Ishikawa (cell line): ENCODE data around the gene NLGN4X.
A peak's percentile ranks its signal among the peaks of the same experiment; 100 is the strongest.

Source experiments
- CEBPB ChIP-seq: IDR thresholded peaks from 2 replicates; pipeline ENCODE4 v1.6.1; 2012
- CREB1 ChIP-seq: IDR thresholded peaks from 2 replicates; pipeline ENCODE4 v1.6.1; 2012; ENCODE audit warnings: low read depth
- EGR1 ChIP-seq: IDR thresholded peaks from 2 replicates; pipeline ENCODE4 v1.6.1; 2012
- EP300 ChIP-seq: IDR thresholded peaks from 2 replicates; pipeline ENCODE4 v1.6.1; 2012; ENCODE audit warnings: borderline replicate concordance
- FOXM1 ChIP-seq: IDR thresholded peaks from 2 replicates; pipeline ENCODE4 v1.6.1; 2012; ENCODE audit warnings: low read depth, borderline replicate concordance
- NFIC ChIP-seq: IDR thresholded peaks from 2 replicates; pipeline ENCODE4 v1.6.1; 2012
- RAD21 ChIP-seq: IDR thresholded peaks from 2 replicates; pipeline ENCODE4 v1.6.1; 2012; ENCODE audit warnings: low read depth
- TAF1 ChIP-seq: IDR thresholded peaks from 2 replicates; pipeline ENCODE4 v1.6.1; 2012; ENCODE audit warnings: low read depth, mild to moderate bottlenecking
- TCF12 ChIP-seq: IDR thresholded peaks from 2 replicates; pipeline ENCODE4 v1.6.1; 2012; ENCODE audit warnings: low read depth
- TEAD4 ChIP-seq: IDR thresholded peaks from 2 replicates; pipeline ENCODE4 v1.6.1; 2012
- YY1 ChIP-seq: IDR thresholded peaks from 2 replicates; pipeline ENCODE4 v1.6.1; 2012; ENCODE audit warnings: low read depth
- ZBTB7A ChIP-seq: IDR thresholded peaks from 2 replicates; pipeline ENCODE4 v1.6.1; 2012; ENCODE audit warnings: low read depth
- TF ChIP-seq, protein P1 (sequence below): IDR thresholded peaks from 2 replicates; pipeline ENCODE4 v1.6.1; 2012
- TF ChIP-seq, protein P2 (sequence below): IDR thresholded peaks from 2 replicates; pipeline ENCODE4 v1.6.1; 2012; ENCODE audit warnings: low read depth, mild to moderate bottlenecking
- TF ChIP-seq, protein P3 (sequence below): IDR thresholded peaks from 2 replicates; pipeline ENCODE4 v1.6.1; 2012

The NLGN4X gene

DNA sequence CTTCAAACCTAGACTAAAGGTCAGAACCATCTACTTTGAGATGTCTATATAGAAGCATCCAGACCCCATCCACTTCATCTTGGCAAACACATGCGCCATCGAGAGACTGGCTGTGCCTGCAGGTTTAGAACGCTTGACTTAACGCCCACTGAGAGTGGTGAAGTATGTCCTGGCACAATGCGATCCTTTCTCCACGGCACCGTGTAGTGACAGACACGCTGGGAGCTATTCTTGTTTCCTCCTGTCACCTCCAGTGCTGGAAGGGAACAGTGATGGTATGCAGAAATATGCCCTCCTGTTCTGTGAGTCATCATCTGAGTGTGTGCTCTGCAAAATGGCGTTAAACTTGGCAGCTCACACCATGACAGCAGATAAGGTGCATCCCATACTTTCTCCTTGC, 330.2 kb downstream of the NLGN4X start:
- TF ChIP-seq, protein P1, sequence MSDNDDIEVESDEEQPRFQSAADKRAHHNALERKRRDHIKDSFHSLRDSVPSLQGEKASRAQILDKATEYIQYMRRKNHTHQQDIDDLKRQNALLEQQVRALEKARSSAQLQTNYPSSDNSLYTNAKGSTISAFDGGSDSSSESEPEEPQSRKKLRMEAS, result no peak
- TF ChIP-seq EP300, result no peak
- TF ChIP-seq YY1, result no peak
- TF ChIP-seq NFIC, result no peak
- TF ChIP-seq, protein P2, sequence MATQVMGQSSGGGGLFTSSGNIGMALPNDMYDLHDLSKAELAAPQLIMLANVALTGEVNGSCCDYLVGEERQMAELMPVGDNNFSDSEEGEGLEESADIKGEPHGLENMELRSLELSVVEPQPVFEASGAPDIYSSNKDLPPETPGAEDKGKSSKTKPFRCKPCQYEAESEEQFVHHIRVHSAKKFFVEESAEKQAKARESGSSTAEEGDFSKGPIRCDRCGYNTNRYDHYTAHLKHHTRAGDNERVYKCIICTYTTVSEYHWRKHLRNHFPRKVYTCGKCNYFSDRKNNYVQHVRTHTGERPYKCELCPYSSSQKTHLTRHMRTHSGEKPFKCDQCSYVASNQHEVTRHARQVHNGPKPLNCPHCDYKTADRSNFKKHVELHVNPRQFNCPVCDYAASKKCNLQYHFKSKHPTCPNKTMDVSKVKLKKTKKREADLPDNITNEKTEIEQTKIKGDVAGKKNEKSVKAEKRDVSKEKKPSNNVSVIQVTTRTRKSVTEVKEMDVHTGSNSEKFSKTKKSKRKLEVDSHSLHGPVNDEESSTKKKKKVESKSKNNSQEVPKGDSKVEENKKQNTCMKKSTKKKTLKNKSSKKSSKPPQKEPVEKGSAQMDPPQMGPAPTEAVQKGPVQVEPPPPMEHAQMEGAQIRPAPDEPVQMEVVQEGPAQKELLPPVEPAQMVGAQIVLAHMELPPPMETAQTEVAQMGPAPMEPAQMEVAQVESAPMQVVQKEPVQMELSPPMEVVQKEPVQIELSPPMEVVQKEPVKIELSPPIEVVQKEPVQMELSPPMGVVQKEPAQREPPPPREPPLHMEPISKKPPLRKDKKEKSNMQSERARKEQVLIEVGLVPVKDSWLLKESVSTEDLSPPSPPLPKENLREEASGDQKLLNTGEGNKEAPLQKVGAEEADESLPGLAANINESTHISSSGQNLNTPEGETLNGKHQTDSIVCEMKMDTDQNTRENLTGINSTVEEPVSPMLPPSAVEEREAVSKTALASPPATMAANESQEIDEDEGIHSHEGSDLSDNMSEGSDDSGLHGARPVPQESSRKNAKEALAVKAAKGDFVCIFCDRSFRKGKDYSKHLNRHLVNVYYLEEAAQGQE, result no peak

DNA sequence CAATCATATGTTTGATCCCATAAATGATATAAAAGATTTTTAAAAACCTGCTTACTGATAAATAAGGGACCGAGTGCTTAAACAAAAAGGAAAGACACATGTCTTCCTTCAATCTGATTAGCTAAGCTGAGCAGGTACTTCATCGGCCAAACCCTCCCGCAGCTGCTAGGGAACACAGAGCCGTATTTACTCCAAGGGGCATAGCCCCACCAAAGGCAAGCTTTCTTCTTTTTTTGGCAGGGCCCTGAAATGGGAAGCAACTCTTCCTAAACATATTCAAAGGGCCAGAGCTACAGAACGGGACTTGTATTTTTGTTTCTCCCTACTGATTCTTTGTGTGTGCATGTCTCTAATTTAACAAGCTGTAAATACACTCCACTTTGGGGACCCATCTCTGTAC, 337.3 kb downstream of the NLGN4X start:
- TF ChIP-seq NFIC (no peak), TCF12 (no peak), ZBTB7A (no peak), TEAD4 (no peak), CEBPB (no peak), EGR1 (no peak), CREB1 (no peak), EP300 (no peak), RAD21 (no peak), YY1 (no peak), FOXM1 (no peak), TAF1 (no peak)
- TF ChIP-seq, protein P3, sequence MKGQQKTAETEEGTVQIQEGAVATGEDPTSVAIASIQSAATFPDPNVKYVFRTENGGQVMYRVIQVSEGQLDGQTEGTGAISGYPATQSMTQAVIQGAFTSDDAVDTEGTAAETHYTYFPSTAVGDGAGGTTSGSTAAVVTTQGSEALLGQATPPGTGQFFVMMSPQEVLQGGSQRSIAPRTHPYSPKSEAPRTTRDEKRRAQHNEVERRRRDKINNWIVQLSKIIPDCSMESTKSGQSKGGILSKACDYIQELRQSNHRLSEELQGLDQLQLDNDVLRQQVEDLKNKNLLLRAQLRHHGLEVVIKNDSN, result no peak
- TF ChIP-seq, protein P2, result no peak
- TF ChIP-seq, protein P1, result no peak

DNA sequence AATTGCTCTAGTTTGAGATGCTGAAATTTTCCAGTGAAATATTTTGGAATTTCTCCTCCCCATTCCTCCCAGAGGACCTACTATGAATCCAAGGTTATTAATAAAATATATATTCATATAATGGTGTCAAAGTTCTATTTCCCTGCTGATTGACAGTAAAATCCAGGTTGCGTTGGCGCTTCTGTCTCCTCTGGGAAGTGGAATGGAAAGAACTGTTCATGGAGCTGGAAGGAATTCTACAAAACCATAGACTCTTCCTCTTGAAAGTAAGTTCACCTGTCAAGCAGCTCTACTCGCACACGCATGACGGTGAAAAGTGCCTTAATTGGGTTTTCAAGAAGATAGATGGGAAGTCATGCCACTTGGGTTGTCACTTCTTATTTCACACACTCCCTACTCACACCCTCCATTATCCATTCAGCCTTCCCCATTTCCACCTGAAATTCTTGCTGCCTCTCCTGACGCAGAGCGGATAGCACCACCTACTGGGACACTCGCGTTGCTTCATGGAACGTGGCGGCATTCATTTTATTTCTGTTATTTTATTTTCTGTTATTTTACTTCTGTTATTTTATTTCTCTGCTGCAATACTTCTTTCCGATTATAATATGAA, 351.6 kb downstream of the NLGN4X start:
- no peak for TF ChIP-seq EGR1
- TF ChIP-seq RAD21, result peak; percentile 35; the same call in 1 of the 2 replicates

DNA sequence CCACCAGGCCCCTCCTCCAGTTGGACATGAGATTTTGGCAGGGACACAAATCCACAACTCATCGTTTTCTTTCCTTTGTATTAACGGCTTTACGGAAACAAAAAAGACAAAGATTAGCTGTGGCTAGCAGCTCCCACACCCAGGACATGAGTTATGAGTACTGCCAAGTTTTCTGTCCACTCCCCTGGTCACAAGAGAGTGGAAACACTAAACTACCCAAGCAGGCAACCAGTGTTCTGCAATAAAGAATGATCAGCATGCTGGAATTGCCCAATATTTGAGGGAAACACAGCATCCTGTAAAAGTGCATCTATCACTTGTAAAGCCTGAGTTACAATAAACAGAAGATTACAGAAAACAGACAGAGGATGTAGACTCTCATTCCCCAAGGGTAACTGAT, 358.4 kb downstream of the NLGN4X start:
- TF ChIP-seq TCF12 (no peak), YY1 (no peak), NFIC (no peak), FOXM1 (no peak), CEBPB (no peak), TEAD4 (no peak), RAD21 (no peak), TAF1 (no peak), CREB1 (no peak)
- TF ChIP-seq, protein P1, result no peak

DNA sequence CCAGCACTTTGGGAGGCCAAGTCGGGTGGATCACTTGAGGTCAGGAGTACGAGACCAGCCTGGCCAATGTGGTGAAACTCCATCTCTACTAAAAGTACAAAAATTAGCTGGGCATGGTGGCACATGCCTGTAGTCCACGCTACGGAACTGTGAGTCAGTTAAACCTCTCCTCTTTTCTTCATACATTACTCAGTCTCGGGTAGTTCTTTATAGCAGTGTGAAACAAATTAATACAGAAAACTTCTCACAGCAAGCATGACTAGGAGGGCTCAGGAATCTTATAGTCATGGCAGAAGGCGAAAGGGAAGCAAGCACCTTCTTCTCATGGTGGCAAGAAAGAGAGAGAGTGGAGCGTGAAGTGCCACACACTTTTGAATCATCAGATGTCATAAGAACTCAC, 358.9 kb downstream of the NLGN4X start:
- no peak for TF ChIP-seq RAD21
- TF ChIP-seq, protein P3, result no peak
- TF ChIP-seq TAF1, result no peak
- no peak for TF ChIP-seq YY1
- no peak for TF ChIP-seq EGR1
- TF ChIP-seq TCF12, result no peak
- no peak for TF ChIP-seq TEAD4
- TF ChIP-seq, protein P2, result no peak
- TF ChIP-seq EP300, result no peak
- TF ChIP-seq NFIC, result no peak
- TF ChIP-seq CEBPB, result no peak
- no peak for TF ChIP-seq CREB1
- no peak for TF ChIP-seq FOXM1
